Memory B cell (primary cell): ENCODE results near the gene FAM228B.
A peak's percentile ranks its signal among the peaks of the same experiment; 100 is the strongest.
"Not testable (repeated sequence)": the region's sequence is repeated elsewhere in the genome, so short reads cannot be mapped to it uniquely, and the experiment has no call there.

ENCODE experiments used
- ATAC-seq: fragments of 150-1000 bp; cut with Tn5 transposase; 2 replicates; pipeline ENCODE4 v1.10.0; 2021; ENCODE audit warnings: low read depth, mild to moderate bottlenecking, moderate library complexity
- DNase-seq, 2 donors: peaks; one replicate each; pipeline ENCODE4 v3.0.0; 2022; ENCODE audit warnings: low spot score in 2 of 2
- H3K27ac Mint-ChIP-seq: one replicate; pipeline ENCODE4 v1.8.0; 2022; ENCODE audit warnings: mild to moderate bottlenecking, moderate library complexity, mixed read lengths
- H3K27me3 Mint-ChIP-seq: one replicate; pipeline ENCODE4 v1.8.0; 2022; ENCODE audit warnings: mixed read lengths
- H3K36me3 Mint-ChIP-seq: one replicate; pipeline ENCODE4 v1.8.0; 2022; ENCODE audit warnings: mild to moderate bottlenecking, mixed read lengths
- H3K4me1 Mint-ChIP-seq: one replicate; pipeline ENCODE4 v1.8.0; 2022; ENCODE audit warnings: mixed read lengths
- H3K4me3 Mint-ChIP-seq: one replicate; pipeline ENCODE4 v1.8.0; 2022; ENCODE audit warnings: mild to moderate bottlenecking, moderate library complexity, mixed read lengths
- H3K9me3 Mint-ChIP-seq: one replicate; pipeline ENCODE4 v1.8.0; 2022; ENCODE audit warnings: mixed read lengths

FAM228B gene

GRCh38 chr2:24110660-24111303 is 12.5 kb upstream of the FAM228B start:
- H3K36me3 Mint-ChIP-seq, result peaks cover 10% of the 10 kb centered on the region
- no peaks in the 10 kb centered on the region for H3K27me3 Mint-ChIP-seq
- H3K27ac Mint-ChIP-seq, result no peak overlapping the region
- ATAC-seq, result no peak
- H3K9me3 Mint-ChIP-seq, result peaks cover 10% of the 10 kb centered on the region
- H3K4me1 Mint-ChIP-seq, result no peaks in the 10 kb centered on the region
- H3K4me3 Mint-ChIP-seq, result no peak overlapping the region
- no peak for DNase-seq

GRCh38 chr2:24111407-24111901 is 11.8 kb upstream of the FAM228B start:
- ATAC-seq (no peak), DNase-seq (no peak)
- Mint-ChIP-seq H3K4me1 (no peaks in the 10 kb centered on the region), H3K36me3 (peaks cover 10% of the 10 kb centered on the region), H3K4me3 (no peak overlapping the region), H3K9me3 (peaks cover 10% of the 10 kb centered on the region), H3K27me3 (no peaks in the 10 kb centered on the region), H3K27ac (peak overlapping the region; percentile 12)

- H3K27ac Mint-ChIP-seq, result no peak overlapping the region
- H3K9me3 Mint-ChIP-seq, result no peaks in the 10 kb centered on the region
- no peak overlapping the region for H3K4me3 Mint-ChIP-seq
- ATAC-seq (no peak), DNase-seq (no peak)
- H3K36me3 Mint-ChIP-seq, result peaks cover 5% of the 10 kb centered on the region
- no peaks in the 10 kb centered on the region for H3K4me1 Mint-ChIP-seq
- H3K27me3 Mint-ChIP-seq, result no peaks in the 10 kb centered on the region
These were observed 8.2 kb upstream of the FAM228B start for GRCh38 chr2:24115057-24115456.

GRCh38 chr2:24117902-24118301 is 5.4 kb upstream of the FAM228B start:
- no peaks in the 10 kb centered on the region for H3K9me3 Mint-ChIP-seq
- H3K27ac Mint-ChIP-seq, result no peak overlapping the region
- H3K4me1 Mint-ChIP-seq, result peaks cover 3% of the 10 kb centered on the region
- ATAC-seq (no peak), DNase-seq (no peak)
- H3K36me3 Mint-ChIP-seq, result peaks cover 2% of the 10 kb centered on the region
- H3K4me3 Mint-ChIP-seq, result no peak overlapping the region
- H3K27me3 Mint-ChIP-seq, result no peaks in the 10 kb centered on the region

- DNase-seq (no peak), ATAC-seq (no peak)
- no peak overlapping the region for H3K27ac Mint-ChIP-seq
- H3K4me3 Mint-ChIP-seq, result no peak overlapping the region
- H3K27me3 Mint-ChIP-seq, result no peaks in the 10 kb centered on the region
- no peaks in the 10 kb centered on the region for H3K9me3 Mint-ChIP-seq
- no peaks in the 10 kb centered on the region for H3K36me3 Mint-ChIP-seq
- peaks cover 14% of the 10 kb centered on the region for H3K4me1 Mint-ChIP-seq
These were observed 2.2 kb upstream of the FAM228B start for GRCh38 chr2:24121066-24121465.

GRCh38 chr2:24121469-24121868 is 1.8 kb upstream of the FAM228B start:
- H3K4me1 Mint-ChIP-seq, result peaks cover 14% of the 10 kb centered on the region
- H3K27ac Mint-ChIP-seq, result no peak overlapping the region
- H3K9me3 Mint-ChIP-seq, result no peaks in the 10 kb centered on the region
- DNase-seq, result no peak
- no peak for ATAC-seq
- no peaks in the 10 kb centered on the region for H3K36me3 Mint-ChIP-seq
- H3K4me3 Mint-ChIP-seq, result no peak overlapping the region
- no peaks in the 10 kb centered on the region for H3K27me3 Mint-ChIP-seq

- ATAC-seq, result no peak
- Mint-ChIP-seq H3K4me1 (peaks cover 14% of the 10 kb centered on the region), H3K27ac (peak overlapping the region; percentile 92), H3K36me3 (no peaks in the 10 kb centered on the region), H3K27me3 (no peaks in the 10 kb centered on the region), H3K4me3 (peak overlapping the region; percentile 81), H3K9me3 (no peaks in the 10 kb centered on the region)
- no peak for DNase-seq
These were observed 689 bp upstream of the FAM228B start for GRCh38 chr2:24122366-24123194.

GRCh38 chr2:24123922-24124580 is 782 bp downstream of the FAM228B start:
- peak overlapping the region; percentile 88 for H3K4me3 Mint-ChIP-seq
- no peaks in the 10 kb centered on the region for H3K27me3 Mint-ChIP-seq
- peaks cover 14% of the 10 kb centered on the region for H3K4me1 Mint-ChIP-seq
- H3K36me3 Mint-ChIP-seq, result no peaks in the 10 kb centered on the region
- ATAC-seq (no peak), DNase-seq (no peak)
- H3K27ac Mint-ChIP-seq, result peak overlapping the region; percentile 92
- H3K9me3 Mint-ChIP-seq, result no peaks in the 10 kb centered on the region

GRCh38 chr2:24125956-24126355 is 2.7 kb downstream of the FAM228B start:
- Mint-ChIP-seq H3K36me3 (no peaks in the 10 kb centered on the region), H3K9me3 (no peaks in the 10 kb centered on the region), H3K4me3 (no peak overlapping the region), H3K4me1 (peaks cover 14% of the 10 kb centered on the region), H3K27me3 (no peaks in the 10 kb centered on the region), H3K27ac (peak overlapping the region; percentile 2)
- DNase-seq (no peak), ATAC-seq (no peak)

GRCh38 chr2:24132543-24132942 is 9.3 kb downstream of the FAM228B start:
- Mint-ChIP-seq H3K27me3 (no peaks in the 10 kb centered on the region), H3K4me1 (no peaks in the 10 kb centered on the region), H3K4me3 (no peak overlapping the region), H3K27ac (no peak overlapping the region), H3K9me3 (no peaks in the 10 kb centered on the region), H3K36me3 (peaks cover 6% of the 10 kb centered on the region)
- DNase-seq, result no peak
- no peak for ATAC-seq

- H3K27ac Mint-ChIP-seq, H3K27me3 Mint-ChIP-seq, ATAC-seq, H3K4me1 Mint-ChIP-seq, H3K9me3 Mint-ChIP-seq, H3K4me3 Mint-ChIP-seq, DNase-seq: not testable (repeated sequence)
- H3K36me3 Mint-ChIP-seq, result peaks cover 12% of the 10 kb centered on the region
These were observed 17.0 kb downstream of the FAM228B start for GRCh38 chr2:24140305-24140704.

- H3K9me3 Mint-ChIP-seq, result peaks cover 12% of the 10 kb centered on the region
These were observed 24.1 kb downstream of the FAM228B start for GRCh38 chr2:24147364-24147763.

GRCh38 chr2:24152413-24153197 is 29.3 kb downstream of the FAM228B start:
- H3K27me3 Mint-ChIP-seq, result no peaks in the 10 kb centered on the region
- H3K27ac Mint-ChIP-seq, result no peak overlapping the region
- no peak overlapping the region for H3K4me3 Mint-ChIP-seq
- ATAC-seq (no peak), DNase-seq (no peak)
- peaks cover 35% of the 10 kb centered on the region for H3K36me3 Mint-ChIP-seq
- H3K4me1 Mint-ChIP-seq, result no peaks in the 10 kb centered on the region
- H3K9me3 Mint-ChIP-seq, result peaks cover 7% of the 10 kb centered on the region

More at GRCh38 chr2:24147364-24147763, 24.1 kb downstream of the FAM228B start:
- Mint-ChIP-seq H3K27me3 (no peaks in the 10 kb centered on the region), H3K4me1 (no peaks in the 10 kb centered on the region), H3K36me3 (peaks cover 36% of the 10 kb centered on the region), H3K4me3 (no peak overlapping the region), H3K27ac (no peak overlapping the region)
- DNase-seq, result no peak
- ATAC-seq, result no peak
